Neural cell (in vitro differentiated cells): Measurements from ENCODE around the gene KIF4A. TPM values are rescaled to one million over a fixed set of nuclear protein-coding genes. Genes with fewer than 3 reads are reported as not detected.

Experiments used
- H2AFZ ChIP-seq: fragments of 200-600, 300-800 bp; sonication (generic), shearing (Covaris generic); 2 replicates; pipeline ENCODE4 v1.6.0; 2014; ENCODE audit warnings: low read depth, mild to moderate bottlenecking, antibody characterized with exemption, low read length, moderate library complexity
- H3F3A ChIP-seq: fragments of 200-600 bp; shearing (Covaris generic); 2 replicates; pipeline ENCODE4 v1.6.1; 2016; ENCODE audit warnings: mild to moderate bottlenecking, moderate library complexity, mixed read lengths, antibody characterized with exemption, low read length; ENCODE audit not compliant: insufficient read depth, poor library complexity, severe bottlenecking
- H3K27ac ChIP-seq: fragments of 200-600, 300-800 bp; sonication (generic), shearing (Covaris generic); 2 replicates; pipeline ENCODE4 v1.5.1; 2014; ENCODE audit warnings: mild to moderate bottlenecking, low read length, moderate library complexity
- H3K27me3 ChIP-seq: fragments of 300-800, 200-600 bp; sonication (generic), shearing (Covaris generic); 2 replicates; pipeline ENCODE4 v1.6.0; 2014; ENCODE audit warnings: mild to moderate bottlenecking, low read depth, low read length, moderate library complexity; ENCODE audit not compliant: insufficient read depth
- H3K36me3 ChIP-seq: fragments of 300-800, 200-600 bp; sonication (generic), shearing (Covaris generic); 2 replicates; pipeline ENCODE4 v1.5.1; 2014; ENCODE audit warnings: mild to moderate bottlenecking, antibody characterized with exemption, low read length, moderate library complexity; ENCODE audit not compliant: insufficient read depth
- H3K4me2 ChIP-seq: fragments of 300-800, 200-600 bp; sonication (generic), shearing (Covaris generic); 2 replicates; pipeline ENCODE4 v1.6.0; 2014; ENCODE audit warnings: mild to moderate bottlenecking, low read length
- H3K4me3 ChIP-seq: fragments of 300-800, 200-600 bp; sonication (generic), shearing (Covaris generic); 2 replicates; pipeline ENCODE4 v1.5.1; 2014; ENCODE audit warnings: mild to moderate bottlenecking, low read length, moderate library complexity
- H3K79me2 ChIP-seq: fragments of 200-600 bp; shearing (Covaris generic); replicated peaks from 2 replicates; pipeline ENCODE4 v1.6.0; 2014; ENCODE audit warnings: mild to moderate bottlenecking, low read length, moderate library complexity; ENCODE audit not compliant: insufficient read depth
- H3K9ac ChIP-seq: fragments of 300-800, 200-600 bp; sonication (generic), shearing (Covaris generic); 2 replicates; pipeline ENCODE4 v1.6.1; 2016; ENCODE audit warnings: mild to moderate bottlenecking, low read length, mixed read lengths
- H3K9me2 ChIP-seq: fragments of 200-600 bp; shearing (Covaris generic); 2 replicates; pipeline ENCODE4 v1.6.1; 2016; ENCODE audit warnings: mild to moderate bottlenecking, low read length, mixed read lengths; ENCODE audit not compliant: insufficient read depth
- H3K9me3 ChIP-seq: fragments of 200-600, 300-800 bp; sonication (generic), shearing (Covaris generic); 2 replicates; pipeline ENCODE4 v1.6.1; 2016; ENCODE audit warnings: mild to moderate bottlenecking, mixed run types, low read length, moderate library complexity, mixed read lengths
- H4K20me1 ChIP-seq: fragments of 200-600 bp; shearing (Covaris generic); 2 replicates; pipeline ENCODE4 v1.6.1; 2016; ENCODE audit warnings: mild to moderate bottlenecking, mixed run types; ENCODE audit not compliant: insufficient read depth
- CTCF ChIP-seq: fragments of 450-650 bp; IDR thresholded peaks from 2 replicates; pipeline ENCODE4 v1.5.1; 2014; ENCODE audit warnings: antibody characterized with exemption, mild to moderate bottlenecking, moderate library complexity; ENCODE audit not compliant: poor library complexity, severe bottlenecking
- EP300 ChIP-seq: fragments of 450-650 bp; conservative IDR thresholded peaks from 2 replicates; pipeline ENCODE4 v1.6.1; 2014; ENCODE audit warnings: antibody characterized with exemption, mild to moderate bottlenecking, moderate library complexity; ENCODE audit not compliant: poor library complexity, severe bottlenecking
- EZH2 ChIP-seq: fragments of 200-600, 300-800 bp; shearing (Covaris generic), sonication (generic); IDR thresholded peaks from 2 replicates; pipeline ENCODE4 v1.6.1; 2014; ENCODE audit warnings: antibody characterized with exemption, low read length, borderline replicate concordance, mild to moderate bottlenecking; ENCODE audit not compliant: insufficient read depth, poor library complexity, severe bottlenecking
- MXI1 ChIP-seq: fragments of 450-650 bp; conservative IDR thresholded peaks from 2 replicates; pipeline ENCODE4 v1.6.1; 2014; ENCODE audit warnings: antibody characterized with exemption, mild to moderate bottlenecking; ENCODE audit not compliant: poor library complexity, severe bottlenecking
- POLR2AphosphoS5 ChIP-seq: IDR thresholded peaks from 2 replicates; pipeline ENCODE4 v1.6.1; 2012
- RAD21 ChIP-seq: fragments of 450-650 bp; conservative IDR thresholded peaks from 2 replicates; pipeline ENCODE4 v1.6.1; 2014; ENCODE audit warnings: antibody characterized with exemption, mild to moderate bottlenecking, moderate library complexity
- REST ChIP-seq: IDR thresholded peaks from 2 replicates; pipeline ENCODE4 v1.6.1; 2012; ENCODE audit warnings: borderline replicate concordance
- SMC3 ChIP-seq: fragments of 450-650 bp; conservative IDR thresholded peaks from 2 replicates; pipeline ENCODE4 v1.6.1; 2014; ENCODE audit warnings: antibody characterized with exemption, mild to moderate bottlenecking, moderate library complexity; ENCODE audit not compliant: poor library complexity
- TAF1 ChIP-seq: IDR thresholded peaks from 2 replicates; pipeline ENCODE4 v1.6.1; 2012; ENCODE audit warnings: low read depth
- polyA plus RNA-seq: library from polyadenylated mRNA; depleted of rRNA; stranded (reverse); fragments of >200 nt; gene quantifications from 2 replicates; pipeline ENCODE4 v1.2.3, GENCODE V29; 2014

Gene KIF4A
- polyA plus RNA-seq, 1 donor from 2014 or later: 1.1 TPM

- no peaks in the 10 kb centered on the region for H3K9me2 ChIP-seq
- H4K20me1 ChIP-seq: no peaks in the 10 kb centered on the region
- no peaks in the 10 kb centered on the region for H3F3A ChIP-seq
- no peak overlapping the region for H3K27ac ChIP-seq
- no peaks in the 10 kb centered on the region for H3K27me3 ChIP-seq
- H3K4me2 ChIP-seq: no peak overlapping the region
- H3K36me3 ChIP-seq: no peaks in the 10 kb centered on the region
- no peak overlapping the region for H2AFZ ChIP-seq
- H3K9me3 ChIP-seq: no peaks in the 10 kb centered on the region
- peaks cover 15% of the 10 kb centered on the region for H3K79me2 ChIP-seq
- no peak overlapping the region for H3K9ac ChIP-seq
- TF ChIP-seq REST (no peak), EP300 (no peak), TAF1 (no peak), POLR2AphosphoS5 (no peak), SMC3 (no peak), RAD21 (no peak), MXI1 (no peak), CTCF (no peak), EZH2 (no peak)
- H3K4me3 ChIP-seq: no peak overlapping the region
These were observed 177.1 kb downstream of the KIF4A start for GRCh38 chrX:70466968-70467367.

GRCh38 chrX:70468709-70469108 lies 178.8 kb downstream of the KIF4A start:
- H3K36me3 ChIP-seq: no peaks in the 10 kb centered on the region
- no peak for TF ChIP-seq REST
- no peak for TF ChIP-seq EP300
- TF ChIP-seq MXI1: no peak
- no peak for TF ChIP-seq TAF1
- TF ChIP-seq CTCF: no peak
- TF ChIP-seq EZH2: no peak
- no peak for TF ChIP-seq POLR2AphosphoS5
- no peak for TF ChIP-seq RAD21
- TF ChIP-seq SMC3: no peak
- no peak overlapping the region for H2AFZ ChIP-seq
- no peaks in the 10 kb centered on the region for H3K27me3 ChIP-seq
- H3K4me2 ChIP-seq: no peak overlapping the region
- no peaks in the 10 kb centered on the region for H3F3A ChIP-seq
- no peak overlapping the region for H3K27ac ChIP-seq
- H3K79me2 ChIP-seq: peaks cover 9% of the 10 kb centered on the region
- H4K20me1 ChIP-seq: no peaks in the 10 kb centered on the region
- no peak overlapping the region for H3K4me3 ChIP-seq
- H3K9me2 ChIP-seq: no peaks in the 10 kb centered on the region
- H3K9me3 ChIP-seq: no peaks in the 10 kb centered on the region
- no peak overlapping the region for H3K9ac ChIP-seq
